ENCODE results near the gene HS3ST1. TPM values are rescaled to one million over a fixed set of nuclear protein-coding genes. Genes with fewer than 3 reads are reported as not detected.
"Not testable (repeated sequence)": the region's sequence is repeated elsewhere in the genome, so short reads cannot be mapped to it uniquely, and the experiment has no call there.

The HS3ST1 gene
- polyA plus RNA-seq, 1 donor: 0.05 TPM

DNA sequence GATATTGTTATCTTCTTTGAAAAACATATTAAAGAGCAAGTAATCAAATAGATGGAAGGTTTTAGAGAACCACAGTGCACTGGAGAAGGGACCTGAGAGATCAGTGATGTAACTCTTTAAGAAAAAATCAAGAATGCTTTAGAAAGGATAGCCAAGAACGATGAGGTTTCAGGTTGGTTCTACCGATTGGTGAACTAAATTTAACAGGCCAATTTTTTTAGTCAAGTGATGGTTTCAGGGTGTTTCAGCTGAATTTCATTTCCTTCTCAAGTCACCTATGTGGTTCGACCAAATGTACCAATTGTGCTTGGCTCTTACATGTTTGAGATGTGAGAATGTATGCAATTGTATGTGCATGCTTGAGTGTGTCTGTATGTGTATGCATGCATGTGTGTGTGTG, 26.5 kb downstream of the HS3ST1 start:
- no peak for DNase-seq (ENCODE audit: low read depth)

DNA sequence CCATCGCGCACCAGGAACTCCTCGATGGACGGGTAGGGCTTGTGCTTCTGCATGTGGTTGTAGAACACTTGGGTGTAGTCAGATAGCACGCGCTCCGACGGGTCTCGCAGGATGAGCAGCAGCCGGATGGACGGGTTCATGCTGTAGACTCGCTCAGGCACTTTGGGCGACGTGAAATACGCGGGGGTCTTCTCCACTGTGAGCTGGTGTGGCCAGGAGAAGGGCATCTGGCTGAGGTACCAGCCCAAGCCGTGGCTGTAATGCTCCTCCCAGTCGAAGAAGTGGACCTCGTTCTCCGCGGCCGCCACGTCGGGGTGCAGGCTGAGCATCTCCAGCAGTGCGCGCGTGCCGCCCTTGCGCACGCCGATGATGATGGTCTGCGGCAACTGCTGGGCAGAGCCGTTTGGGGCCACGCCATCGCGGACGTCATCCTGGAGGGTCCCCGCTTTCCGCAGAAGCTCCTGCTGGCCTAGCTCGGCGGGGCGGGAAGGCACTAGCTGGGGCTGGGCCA, 29.2 kb downstream of the HS3ST1 start:
- DNase-seq (ENCODE audit: low read depth): no peak

DNA sequence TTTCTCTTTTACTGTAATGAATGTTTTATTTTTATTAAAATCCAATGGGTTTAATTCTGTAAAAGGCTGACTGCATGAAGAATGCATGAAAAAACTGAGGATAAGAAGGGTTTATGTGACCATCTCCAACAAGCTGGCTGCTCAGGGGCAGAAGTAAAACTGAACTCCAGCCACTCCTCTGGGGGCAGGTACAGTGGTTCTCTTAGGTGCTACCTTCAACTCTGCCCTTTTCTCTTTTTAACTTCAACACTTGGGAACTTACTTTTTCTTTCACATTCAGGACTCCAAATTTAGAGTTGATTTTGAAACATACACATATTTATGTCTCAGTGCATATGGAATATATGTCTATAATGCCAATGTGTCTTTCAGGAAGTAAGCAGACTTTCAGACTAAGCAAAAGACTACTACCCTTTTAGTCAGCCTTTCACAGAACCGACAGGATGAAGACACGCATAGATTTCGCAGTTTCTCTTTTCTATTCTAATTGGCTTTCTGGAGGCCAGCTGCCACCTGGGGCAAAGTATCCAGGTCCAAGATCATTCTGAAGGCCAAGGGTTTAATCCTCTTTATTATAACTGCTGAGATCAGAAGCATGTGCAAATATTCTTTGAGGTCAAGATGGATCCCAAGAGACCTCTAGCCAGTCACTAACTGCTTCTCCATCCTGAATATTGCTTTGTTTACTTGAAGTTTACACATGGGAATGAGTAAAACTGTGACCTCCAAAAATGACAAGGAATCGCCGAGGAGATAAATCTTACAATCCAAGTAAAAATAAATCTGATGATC, 30.7 kb downstream of the HS3ST1 start:
- DNase-seq (ENCODE audit: low read depth): no peak

DNA sequence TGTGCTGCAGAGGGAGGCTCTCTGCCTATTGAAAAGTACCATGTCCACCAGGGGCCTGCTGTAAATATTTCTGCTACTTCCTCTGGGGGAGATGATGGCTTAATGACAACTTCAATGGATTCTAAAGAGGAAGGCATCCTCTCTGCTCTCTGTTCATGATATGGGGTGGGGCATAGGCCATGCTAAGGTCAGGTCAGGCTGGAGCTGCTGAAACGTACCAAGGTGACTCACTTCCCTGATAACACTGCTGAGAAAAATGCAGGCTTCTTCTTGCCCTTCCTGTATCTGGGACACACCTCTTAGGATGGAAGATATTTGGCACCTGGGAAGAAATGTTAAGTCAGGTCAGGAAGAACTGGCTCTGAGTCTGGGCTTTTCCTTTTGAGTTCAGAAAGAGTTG, 31.5 kb downstream of the HS3ST1 start:
- DNase-seq (ENCODE audit: low read depth): no peak

DNA sequence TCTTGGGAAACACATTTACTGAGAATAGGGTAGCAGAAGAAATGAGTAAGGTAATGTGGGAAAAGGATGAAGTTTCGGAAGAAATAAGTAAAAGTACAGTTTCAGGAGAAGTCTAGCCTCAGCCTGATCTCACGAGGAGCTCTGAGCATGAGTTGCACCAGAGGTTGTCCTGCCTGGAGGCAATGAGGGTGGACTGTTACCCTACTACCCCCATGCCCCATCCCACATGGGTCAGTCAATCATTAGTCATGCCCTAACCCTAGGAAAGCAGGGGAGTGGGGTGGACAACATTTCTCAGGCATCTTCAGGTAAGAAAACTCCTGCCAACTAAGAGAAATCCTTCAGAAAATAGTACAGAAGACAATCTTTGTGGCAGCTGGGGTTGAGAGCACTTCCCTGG, 35.1 kb downstream of the HS3ST1 start:
- no peak for DNase-seq (ENCODE audit: low read depth)

DNA sequence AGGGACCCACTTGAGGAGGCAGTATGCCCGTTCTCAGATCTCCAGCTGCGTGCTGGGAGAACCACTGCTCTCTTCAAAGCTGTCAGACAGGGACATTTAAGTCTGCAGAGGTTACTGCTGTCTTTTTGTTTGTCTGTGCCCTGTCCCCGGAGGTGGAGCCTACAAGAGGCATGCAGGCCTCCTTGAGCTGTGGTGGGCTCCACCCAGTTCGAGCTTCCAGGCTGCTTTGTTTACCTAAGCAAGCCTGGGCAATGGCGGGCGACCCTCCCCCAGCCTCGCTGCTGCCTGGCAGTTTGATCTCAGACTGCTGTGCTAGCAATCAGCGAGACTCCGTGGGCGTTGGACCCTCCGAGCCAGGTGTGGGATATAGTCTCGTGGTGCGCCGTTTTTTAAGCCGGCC, 44.6 kb downstream of the HS3ST1 start:
- DNase-seq (ENCODE audit: low read depth): not testable (repeated sequence)

DNA sequence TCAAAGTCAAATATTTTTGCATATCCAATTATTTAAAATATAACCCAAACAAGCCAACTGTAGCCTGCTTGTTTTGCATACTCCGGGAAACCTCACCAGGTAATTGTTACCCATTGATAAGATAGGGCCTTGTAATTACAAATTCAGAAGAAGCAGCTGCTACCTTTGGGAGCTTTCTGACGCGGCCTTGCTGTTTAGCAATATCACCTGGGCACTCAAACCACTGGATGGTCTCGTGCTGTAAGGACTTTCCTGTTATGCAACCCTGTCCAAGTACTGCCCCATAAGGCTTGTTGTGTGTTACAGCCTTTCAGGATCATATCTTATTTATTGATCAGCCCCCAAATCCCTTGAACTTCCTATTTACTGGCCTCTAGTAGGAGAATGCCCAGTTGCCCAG, 52.1 kb downstream of the HS3ST1 start:
- DNase-seq (ENCODE audit: low read depth): no peak

DNA sequence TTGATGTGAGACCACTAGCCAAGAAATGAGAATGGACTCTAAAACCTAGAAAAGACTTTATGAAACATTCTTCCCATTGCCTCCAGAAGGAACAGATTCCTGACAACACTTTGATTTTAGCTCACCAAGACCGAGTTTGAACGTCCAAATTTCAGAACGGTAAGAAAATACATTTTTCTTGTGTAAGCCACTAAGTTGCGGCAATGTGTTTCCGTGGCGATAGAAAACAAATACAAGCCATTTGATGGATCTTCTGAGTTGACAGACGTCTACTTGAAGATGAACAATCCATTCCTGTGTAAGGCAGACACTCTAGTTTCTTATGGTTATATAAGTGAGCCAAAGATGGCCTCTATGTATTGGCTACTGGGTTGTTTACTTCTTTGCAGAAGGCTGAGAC, 52.5 kb downstream of the HS3ST1 start:
- DNase-seq (ENCODE audit: low read depth): no peak

DNA sequence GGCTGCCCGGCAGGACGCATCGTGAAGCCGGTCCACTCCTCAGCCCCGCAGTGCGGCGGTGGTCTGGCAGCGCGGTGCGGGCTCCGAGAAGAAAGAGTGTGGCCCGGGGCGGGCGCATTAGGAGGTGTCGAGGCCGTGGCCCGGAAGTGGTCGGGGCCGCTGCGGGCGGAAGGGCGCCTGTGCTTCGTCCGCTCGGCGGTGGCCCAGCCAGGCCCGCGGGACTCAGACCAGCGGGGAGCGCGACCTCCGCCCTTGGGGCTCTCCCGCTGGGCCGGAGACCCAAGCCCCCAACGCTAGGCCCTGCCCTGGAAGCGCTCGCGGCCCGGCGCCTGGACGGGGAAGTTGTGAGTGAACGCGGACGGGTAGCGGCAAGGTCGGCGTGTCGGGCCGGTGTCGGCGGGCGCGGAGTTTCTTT, 60.0 kb downstream of the HS3ST1 start:
- no peak for DNase-seq (ENCODE audit: low read depth)

DNA sequence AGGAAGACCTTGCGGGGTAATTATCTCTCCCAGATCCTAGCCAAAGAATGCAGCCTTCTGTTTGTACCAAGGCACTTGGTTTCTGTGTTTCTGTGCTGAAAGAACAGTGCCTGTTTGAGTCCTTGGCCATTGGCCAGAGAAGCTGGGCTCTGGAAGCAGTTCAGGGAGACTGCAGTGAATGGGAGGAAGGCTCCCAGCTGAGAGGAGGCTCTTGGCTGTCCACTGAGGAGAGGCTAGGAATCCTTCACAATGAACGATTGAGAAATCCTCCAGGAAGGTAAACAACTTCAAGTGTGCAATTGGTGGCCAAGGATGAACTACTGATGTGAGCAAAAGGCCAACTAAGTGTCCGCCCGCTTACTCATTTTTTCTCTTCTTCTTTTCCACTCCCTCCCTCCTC, 61.3 kb downstream of the HS3ST1 start:
- no peak for DNase-seq (ENCODE audit: low read depth)

DNA sequence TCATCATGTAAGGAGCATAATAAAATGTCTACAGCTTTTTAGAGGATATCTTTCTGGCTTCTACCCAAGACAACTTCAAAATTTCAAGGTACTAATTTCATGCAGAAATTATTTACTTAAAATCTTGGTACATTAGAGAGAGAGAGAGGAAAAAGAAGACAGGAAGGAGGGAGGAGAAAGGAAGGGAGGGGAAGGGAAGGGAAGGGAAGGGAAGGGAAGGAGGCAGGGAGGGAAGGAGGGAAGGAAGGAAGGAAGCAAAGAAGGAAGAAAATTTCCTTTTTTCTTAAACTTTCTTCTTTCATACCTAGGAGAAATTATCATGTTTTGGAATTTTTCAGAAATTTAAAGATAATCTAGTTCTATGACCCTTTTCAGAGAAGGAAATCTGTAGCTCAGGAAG, 61.8 kb downstream of the HS3ST1 start:
- DNase-seq (ENCODE audit: low read depth): no peak

DNA sequence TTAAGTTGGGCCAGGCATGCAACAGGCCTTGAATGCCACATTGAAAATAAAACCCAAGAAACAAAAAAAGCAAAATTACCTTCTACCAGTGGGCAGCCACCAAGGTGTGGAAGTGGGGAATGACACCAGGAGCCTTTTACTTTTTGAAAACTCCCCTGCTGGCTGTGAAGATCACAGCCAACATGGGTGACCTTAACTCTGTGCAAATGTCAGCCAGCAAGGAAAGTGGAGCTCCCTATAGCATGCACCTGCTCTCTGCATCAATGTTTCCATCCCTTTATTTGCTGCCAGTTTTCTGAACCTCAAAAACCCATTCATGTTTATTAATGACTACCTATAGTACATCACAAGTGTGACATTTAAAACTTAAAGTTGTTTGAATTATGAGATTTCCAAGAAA, 63.7 kb downstream of the HS3ST1 start:
- DNase-seq (ENCODE audit: low read depth): no peak

DNA sequence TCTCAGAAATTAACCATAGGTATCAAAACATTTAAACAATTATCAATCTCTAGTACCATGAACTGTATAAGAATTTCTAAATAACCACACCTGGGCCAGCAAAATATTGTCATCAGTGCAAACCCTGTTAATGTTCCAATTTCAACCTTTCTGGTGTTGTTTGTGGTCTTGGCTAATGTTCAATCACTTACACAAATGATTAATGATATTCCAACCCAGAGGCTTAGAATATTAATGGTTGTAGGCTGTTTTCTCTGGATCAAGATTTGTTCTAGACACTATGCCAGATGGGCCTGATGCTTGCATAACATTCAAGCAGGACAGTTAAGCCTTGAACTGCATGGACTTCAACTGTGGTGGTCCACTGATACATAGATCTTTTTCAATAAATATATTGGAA, 69.1 kb downstream of the HS3ST1 start:
- no peak for DNase-seq (ENCODE audit: low read depth)

DNA sequence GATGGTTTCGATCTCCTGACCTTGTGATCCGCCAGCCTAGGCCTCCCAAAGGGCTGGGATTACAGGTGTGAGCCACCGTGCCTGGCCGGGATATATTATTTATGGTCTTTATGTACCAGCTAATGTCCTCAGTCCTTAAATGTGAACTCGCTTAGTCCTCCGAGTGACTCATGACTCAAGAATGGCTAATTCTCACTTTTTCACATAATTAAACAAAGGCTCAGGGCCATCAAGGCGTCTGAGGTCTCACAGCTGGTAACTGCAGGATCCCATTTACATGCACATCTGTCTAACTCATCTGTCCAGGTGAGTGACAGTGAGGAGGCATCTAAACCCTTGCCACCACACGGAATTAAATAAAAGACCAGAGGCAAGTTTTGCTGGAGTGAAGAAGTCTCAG, 73.5 kb downstream of the HS3ST1 start:
- no peak for DNase-seq (ENCODE audit: low read depth)

DNA sequence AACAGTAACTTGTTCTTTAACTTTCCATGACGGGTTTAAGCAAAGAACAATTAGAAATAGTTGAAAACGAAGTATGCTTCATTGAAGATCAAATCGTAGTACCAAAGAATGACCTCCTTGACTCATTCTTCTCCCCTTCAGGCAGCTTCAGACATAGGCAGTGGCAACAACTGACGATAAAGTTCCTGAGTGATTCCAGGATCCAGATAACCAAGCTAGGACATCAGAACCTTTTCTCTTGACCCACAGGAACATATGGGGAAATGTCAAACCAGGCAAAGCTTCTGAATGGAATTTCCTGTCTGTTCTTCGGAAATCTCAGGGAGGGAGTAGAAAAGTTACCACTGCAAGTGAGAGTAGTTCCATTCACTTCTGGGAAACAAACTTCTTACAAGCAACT, 74.2 kb downstream of the HS3ST1 start:
- DNase-seq (ENCODE audit: low read depth): no peak

DNA sequence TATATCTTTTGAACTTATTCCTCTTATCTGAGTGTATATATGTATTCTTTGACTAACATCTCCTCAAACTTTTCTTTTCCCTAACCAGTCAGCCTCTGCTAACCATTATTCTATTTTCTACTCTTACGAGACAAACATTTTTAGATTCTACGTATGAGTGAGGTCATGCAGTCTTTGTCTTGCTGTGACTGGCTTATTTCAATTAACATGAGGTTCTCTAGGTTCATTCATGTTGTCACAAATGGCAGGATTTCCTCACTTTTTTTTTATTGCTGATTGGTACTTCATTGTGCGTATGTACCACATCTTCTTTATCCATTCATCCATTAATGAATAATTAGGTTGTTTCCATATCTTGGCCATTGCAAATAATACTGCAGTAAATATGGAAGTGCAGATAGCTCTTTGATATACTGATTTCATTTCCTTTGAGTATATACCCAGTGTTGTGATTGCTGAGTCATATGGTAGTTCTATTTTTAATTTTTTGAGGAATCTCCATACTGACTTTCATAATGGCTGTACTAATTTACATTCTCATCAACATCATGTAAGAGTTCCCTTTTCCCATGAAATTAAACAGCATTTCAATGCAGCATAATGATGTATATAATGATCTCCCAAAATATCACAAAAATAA, 80.1 kb downstream of the HS3ST1 start:
- no peak for DNase-seq (ENCODE audit: low read depth)

DNA sequence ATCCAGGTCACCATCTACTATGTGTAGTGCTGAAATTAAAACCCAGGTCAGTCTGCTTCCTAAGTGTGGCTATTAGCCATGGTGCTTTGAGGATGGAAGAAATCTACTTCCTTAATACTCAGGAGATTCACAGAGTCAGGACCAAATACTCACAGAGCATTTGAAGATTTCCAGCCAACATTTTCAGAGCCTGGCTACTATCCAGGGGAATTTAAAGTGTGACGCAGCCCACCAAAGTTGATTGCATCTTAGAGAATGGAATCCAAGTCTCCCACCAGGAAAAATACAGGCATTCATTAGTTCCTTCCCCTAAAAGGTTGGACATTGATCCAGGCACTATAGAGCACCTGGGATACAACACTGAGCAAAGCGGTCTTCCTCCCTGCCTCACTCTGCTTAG, 83.8 kb downstream of the HS3ST1 start:
- no peak for DNase-seq (ENCODE audit: low read depth)

DNA sequence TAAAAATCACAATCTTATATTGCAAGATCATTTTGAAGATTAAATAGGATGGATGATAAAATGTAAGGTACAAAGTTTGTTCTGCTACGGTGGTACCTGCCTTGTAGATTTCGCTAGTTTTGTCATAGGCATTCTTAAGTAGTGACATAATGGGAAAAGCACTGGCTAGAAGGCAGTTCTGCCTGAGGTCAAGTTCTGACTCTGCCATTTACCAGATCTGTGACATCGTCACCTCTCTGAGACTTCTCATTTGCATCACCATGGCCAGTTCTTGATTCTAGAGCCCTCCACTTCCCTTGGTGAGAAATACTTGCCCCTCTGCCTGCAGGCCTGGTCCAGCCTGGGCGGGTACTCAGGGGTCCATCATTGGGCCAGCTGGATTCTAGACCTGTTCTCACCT, 85.2 kb downstream of the HS3ST1 start:
- DNase-seq (ENCODE audit: low read depth): no peak

All from forelimb muscle (tissue), 1 donor.